WTC11 (cell line): Measurements from ENCODE around the gene OTUD6A. TPM values are rescaled to one million over a fixed set of nuclear protein-coding genes. Genes with fewer than 3 reads are reported as not detected.

Experiments
- ATAC-seq: fragments of 200-7000 bp; cut with Tn5 transposase; 2 replicates; pipeline ENCODE4 v1.10.0; 2021; ENCODE audit warnings: mild to moderate bottlenecking, moderate library complexity
- CTCF ChIA-PET: fragments of 300-600 bp; sonication (Branson Sonifier 250); formaldehyde crosslinking; loops from one replicate; lab custom pipeline; 2021; ENCODE audit warnings: antibody characterized with exemption; lab: Charles Lee
- POLR2A ChIA-PET: fragments of 350-600 bp; sonication (Branson Sonifier 250); formaldehyde crosslinking; loops from one replicate; lab custom pipeline; 2021; ENCODE audit warnings: antibody characterized with exemption; lab: Charles Lee
- DNase-seq: peaks from one replicate; pipeline ENCODE4 v3.0.0; 2021; ENCODE audit warnings: low spot score
- H3K27ac Mint-ChIP-seq: 2 replicates; pipeline ENCODE4 v1.8.0; 2021; ENCODE audit warnings: mixed read lengths
- H3K27me3 Mint-ChIP-seq: 2 replicates; pipeline ENCODE4 v1.8.0; 2021; ENCODE audit warnings: low read depth, mild to moderate bottlenecking, moderate library complexity, mixed read lengths
- H3K36me3 Mint-ChIP-seq: 2 replicates; pipeline ENCODE4 v1.8.0; 2021; ENCODE audit warnings: mixed read lengths
- H3K4me1 Mint-ChIP-seq: 2 replicates; pipeline ENCODE4 v1.8.0; 2022; ENCODE audit warnings: mixed read lengths
- H3K4me3 Mint-ChIP-seq: 2 replicates; pipeline ENCODE4 v1.8.0; 2021; ENCODE audit warnings: mild to moderate bottlenecking, moderate library complexity, mixed read lengths
- H3K9me3 Mint-ChIP-seq: 2 replicates; pipeline ENCODE4 v1.8.0; 2021; ENCODE audit warnings: mixed read lengths
- AR ChIP-seq: fragments of 250-450 bp; sonication (Bioruptor Pico); IDR thresholded peaks from 2 replicates; pipeline ENCODE4 v1.9.0; 2021; ENCODE audit warnings: mild to moderate bottlenecking
- ELF4 ChIP-seq: sonication (generic); formaldehyde crosslinking; IDR thresholded peaks from 2 replicates; pipeline ENCODE4 v1.8.1; 2022; ENCODE audit warnings: low read depth, mild to moderate bottlenecking, moderate library complexity, missing genetic modification reagents
- HMGA2 ChIP-seq: fragments of 250-450 bp; sonication (Bioruptor Pico); IDR thresholded peaks from 2 replicates; pipeline ENCODE4 v1.4.0; 2021; ENCODE audit warnings: mild to moderate bottlenecking, moderate library complexity
- IRF2 ChIP-seq: sonication (generic); formaldehyde crosslinking; IDR thresholded peaks from 2 replicates; pipeline ENCODE4 v1.8.0; 2022; ENCODE audit warnings: low read depth, missing genetic modification reagents, borderline replicate concordance
- JAZF1 ChIP-seq: fragments of 250-450 bp; sonication (Bioruptor Pico); IDR thresholded peaks from 2 replicates; pipeline ENCODE4 v1.9.0; 2021; ENCODE audit warnings: moderate library complexity, mild to moderate bottlenecking, inconsistent platforms
- MAX ChIP-seq: sonication (generic); formaldehyde crosslinking; IDR thresholded peaks from 2 replicates; pipeline ENCODE4 v1.8.0; 2022; ENCODE audit warnings: mild to moderate bottlenecking, missing genetic modification reagents
- MYBL2 ChIP-seq: sonication (generic); formaldehyde crosslinking; IDR thresholded peaks from 2 replicates; pipeline ENCODE4 v1.8.1; 2023; ENCODE audit warnings: mild to moderate bottlenecking, moderate library complexity, missing genetic modification reagents
- NFYB ChIP-seq: sonication (generic); formaldehyde crosslinking; conservative IDR thresholded peaks from 2 replicates; pipeline ENCODE4 v1.8.0; 2022; ENCODE audit warnings: low read depth, missing genetic modification reagents
- SMAD3 ChIP-seq: sonication (generic); formaldehyde crosslinking; IDR thresholded peaks from 2 replicates; pipeline ENCODE4 v1.8.0; 2022; ENCODE audit warnings: missing genetic modification reagents, mild to moderate bottlenecking, borderline replicate concordance
- SOX15 ChIP-seq: fragments of 250-450 bp; sonication (Bioruptor Pico); IDR thresholded peaks from 2 replicates; pipeline ENCODE4 v1.9.0; 2021; ENCODE audit warnings: mild to moderate bottlenecking
- SP1 ChIP-seq: sonication (generic); formaldehyde crosslinking; conservative IDR thresholded peaks from 2 replicates; pipeline ENCODE4 v1.8.1; 2022; ENCODE audit warnings: missing genetic modification reagents
- ZNF121 ChIP-seq: sonication (generic); formaldehyde crosslinking; IDR thresholded peaks from 2 replicates; pipeline ENCODE4 v1.8.0; 2023; ENCODE audit warnings: missing genetic modification reagents
- ZNF281 ChIP-seq: sonication (generic); formaldehyde crosslinking; IDR thresholded peaks from 2 replicates; pipeline ENCODE4 v1.8.0; 2023; ENCODE audit warnings: mild to moderate bottlenecking, missing genetic modification reagents
- total RNA-seq: library from RNA; stranded (reverse); gene quantifications from 3 replicates; pipeline ENCODE4 v1.2.3, GENCODE V29; 2021
- TF ChIP-seq, protein P1 (sequence below): sonication (generic); formaldehyde crosslinking; IDR thresholded peaks from 2 replicates; pipeline ENCODE4 v1.8.1; 2022; ENCODE audit warnings: low read depth, mild to moderate bottlenecking, moderate library complexity, missing genetic modification reagents, borderline replicate concordance

Gene OTUD6A
- total RNA-seq, 1 experiment from 2014 or later, result 0.13 TPM

DNA sequence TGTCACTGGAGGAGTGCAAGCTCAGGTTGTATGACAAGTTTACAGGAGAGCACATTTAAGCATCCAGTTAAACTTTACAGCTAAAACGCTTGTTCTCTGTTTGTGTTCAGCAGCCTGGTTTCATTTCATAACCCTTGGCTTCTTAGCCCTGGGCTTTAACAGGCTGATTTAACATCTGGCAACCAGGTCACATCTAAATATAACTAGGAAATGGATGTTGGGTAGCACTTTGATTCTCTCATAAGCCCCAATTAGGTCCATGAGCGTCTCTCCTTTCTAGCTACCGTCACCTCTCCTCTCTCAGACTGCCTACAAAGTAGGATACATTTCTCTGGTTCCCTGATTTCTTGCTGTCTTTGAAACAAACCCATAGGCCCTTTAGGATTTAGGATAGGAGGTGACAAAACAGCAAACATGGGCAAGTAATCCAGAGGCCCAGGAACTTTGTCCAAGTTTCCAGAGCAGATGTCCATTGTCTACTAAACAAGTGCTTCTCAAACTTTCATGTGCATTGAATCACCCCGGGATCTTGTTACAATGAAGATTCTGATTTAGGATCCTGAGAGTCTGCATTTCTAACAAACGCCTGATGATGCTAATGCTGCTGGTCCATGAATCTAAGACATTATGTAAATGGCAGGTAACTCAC lies 22.5 kb downstream of the OTUD6A start:
- CTCF ChIA-PET, result interaction anchor here (1.8 kb wide), 1 partner anchor 13 kb away, joined by 5 read pairs; no protein-coding TSS in a partner anchor
- DNase-seq (no peak), ATAC-seq (no peak)
- TF ChIP-seq ZNF121 (CRISPR knock-in tag) (no peak), SP1 (CRISPR knock-in tag) (no peak), SOX15 (CRISPR knock-in tag) (no peak), ELF4 (CRISPR knock-in tag) (no peak), MYBL2 (no peak), ZNF281 (no peak)
- Mint-ChIP-seq H3K4me3 (no peak overlapping the region), H3K36me3 (no peaks in the 10 kb centered on the region), H3K27ac (no peak overlapping the region), H3K4me1 (peaks cover 3% of the 10 kb centered on the region; the same call in 1 of the 2 replicates), H3K27me3 (no peaks in the 10 kb centered on the region), H3K9me3 (no peaks in the 10 kb centered on the region)
- POLR2A ChIA-PET, result no interaction called here

- no peak for ATAC-seq
- H3K27ac Mint-ChIP-seq, result no peak overlapping the region
- ChIA-PET POLR2A (no interaction called here), CTCF (interaction anchor here (0.6 to 1.4 kb wide), 4 partner anchors 9 to 65 kb away, joined by 3 to 6 read pairs (median 4); no protein-coding TSS in a partner anchor)
- TF ChIP-seq IRF2 (CRISPR knock-in tag) (no peak), NFYB (CRISPR knock-in tag) (no peak), JAZF1 (no peak), AR (CRISPR knock-in tag) (no peak), MAX (CRISPR knock-in tag) (no peak), SMAD3 (CRISPR knock-in tag) (no peak), HMGA2 (CRISPR knock-in tag) (no peak)
- TF ChIP-seq, protein P1, sequence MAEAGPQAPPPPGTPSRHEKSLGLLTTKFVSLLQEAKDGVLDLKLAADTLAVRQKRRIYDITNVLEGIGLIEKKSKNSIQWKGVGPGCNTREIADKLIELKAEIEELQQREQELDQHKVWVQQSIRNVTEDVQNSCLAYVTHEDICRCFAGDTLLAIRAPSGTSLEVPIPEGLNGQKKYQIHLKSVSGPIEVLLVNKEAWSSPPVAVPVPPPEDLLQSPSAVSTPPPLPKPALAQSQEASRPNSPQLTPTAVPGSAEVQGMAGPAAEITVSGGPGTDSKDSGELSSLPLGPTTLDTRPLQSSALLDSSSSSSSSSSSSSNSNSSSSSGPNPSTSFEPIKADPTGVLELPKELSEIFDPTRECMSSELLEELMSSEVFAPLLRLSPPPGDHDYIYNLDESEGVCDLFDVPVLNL (CRISPR knock-in tag), result no peak
- TF ChIP-seq, all 79 proteins: peak for 0
- DNase-seq, result no peak
- Mint-ChIP-seq H3K4me1 (peaks cover 3% of the 10 kb centered on the region; the same call in 1 of the 2 replicates), H3K4me3 (no peak overlapping the region), H3K36me3 (no peaks in the 10 kb centered on the region), H3K9me3 (no peaks in the 10 kb centered on the region), H3K27me3 (no peaks in the 10 kb centered on the region)
Observed at GRCh38 chrX:70087857-70088630, 25.8 kb downstream of the OTUD6A start.
